ENCODE results near the gene ZBTB24. TPM values are rescaled to one million over a fixed set of nuclear protein-coding genes. Genes with fewer than 3 reads are reported as not detected.

ZBTB24 gene
- total RNA-seq, 3 donors from 2014 or later: 6.5 to 7.7 (median 6.9) TPM

- no peak for TF ChIP-seq CTCF (IDR thresholded peaks at IDR 0.05)
- no peaks in the 10 kb centered on the region for H3K4me1 ChIP-seq (ENCODE audit: low read depth)
- ATAC-seq: no peak
- H3K4me3 ChIP-seq: no peak overlapping the region
- intact Hi-C loops (cut with DNase I, micrococcal nuclease): no loop called here
- H3K36me3 ChIP-seq (ENCODE audit: low read depth): no peaks in the 10 kb centered on the region
- no peaks in the 10 kb centered on the region for H3K9me3 ChIP-seq
- DNase-seq: no peak
Measured at GRCh38 chr6:109498052-109498451, 15.0 kb upstream of the ZBTB24 start.

- Histone ChIP-seq H3K4me1 (ENCODE audit: low read depth) (no peaks in the 10 kb centered on the region), H3K9me3 (no peaks in the 10 kb centered on the region), H3K36me3 (ENCODE audit: low read depth) (no peaks in the 10 kb centered on the region), H3K4me3 (no peak overlapping the region)
- TF ChIP-seq CTCF (IDR thresholded peaks at IDR 0.05): no peak
- DNase-seq (no peak), ATAC-seq (no peak)
- intact Hi-C loops (cut with DNase I, micrococcal nuclease): no loop called here
Measured at GRCh38 chr6:109496036-109496772, 13.2 kb upstream of the ZBTB24 start.

- H3K4me3 ChIP-seq: no peak overlapping the region
- no peaks in the 10 kb centered on the region for H3K36me3 ChIP-seq (ENCODE audit: low read depth)
- no peaks in the 10 kb centered on the region for H3K4me1 ChIP-seq (ENCODE audit: low read depth)
- H3K9me3 ChIP-seq: no peaks in the 10 kb centered on the region
- ATAC-seq: no peak
- no peak for DNase-seq
- intact Hi-C loops (cut with DNase I, micrococcal nuclease): no loop called here
- no peak for TF ChIP-seq CTCF (IDR thresholded peaks at IDR 0.05)
Measured at GRCh38 chr6:109493865-109494264, 10.8 kb upstream of the ZBTB24 start.

GRCh38 chr6:109491207-109491938 is 8.4 kb upstream of the ZBTB24 start:
- intact Hi-C loops (cut with DNase I, micrococcal nuclease): no loop called here
- ATAC-seq: peak; percentile 86
- DNase-seq: no peak

GRCh38 chr6:109490713-109491112 is 7.7 kb upstream of the ZBTB24 start:
- no peak for DNase-seq
- no peaks in the 10 kb centered on the region for H3K9me3 ChIP-seq
- no peak for TF ChIP-seq CTCF (IDR thresholded peaks at IDR 0.05)
- no peak for ATAC-seq
- no peak overlapping the region for H3K4me3 ChIP-seq
- H3K4me1 ChIP-seq (ENCODE audit: low read depth): no peaks in the 10 kb centered on the region
- no peaks in the 10 kb centered on the region for H3K36me3 ChIP-seq (ENCODE audit: low read depth)
- intact Hi-C loops (cut with DNase I, micrococcal nuclease): no loop called here

More at GRCh38 chr6:109491207-109491938, 8.4 kb upstream of the ZBTB24 start:
- no peaks in the 10 kb centered on the region for H3K4me1 ChIP-seq (ENCODE audit: low read depth)
- H3K9me3 ChIP-seq: no peaks in the 10 kb centered on the region
- H3K36me3 ChIP-seq (ENCODE audit: low read depth): no peaks in the 10 kb centered on the region
- TF ChIP-seq CTCF (IDR thresholded peaks at IDR 0.05): no peak
- H3K4me3 ChIP-seq: no peak overlapping the region

Measured in mucosa of descending colon (tissue), 3 donors.